ENCODE results near the gene SPEG. TPM values are rescaled to one million over a fixed set of nuclear protein-coding genes. Genes with fewer than 3 reads are reported as not detected.

SPEG gene
- polyA plus RNA-seq, 3 donors: not detected

DNA sequence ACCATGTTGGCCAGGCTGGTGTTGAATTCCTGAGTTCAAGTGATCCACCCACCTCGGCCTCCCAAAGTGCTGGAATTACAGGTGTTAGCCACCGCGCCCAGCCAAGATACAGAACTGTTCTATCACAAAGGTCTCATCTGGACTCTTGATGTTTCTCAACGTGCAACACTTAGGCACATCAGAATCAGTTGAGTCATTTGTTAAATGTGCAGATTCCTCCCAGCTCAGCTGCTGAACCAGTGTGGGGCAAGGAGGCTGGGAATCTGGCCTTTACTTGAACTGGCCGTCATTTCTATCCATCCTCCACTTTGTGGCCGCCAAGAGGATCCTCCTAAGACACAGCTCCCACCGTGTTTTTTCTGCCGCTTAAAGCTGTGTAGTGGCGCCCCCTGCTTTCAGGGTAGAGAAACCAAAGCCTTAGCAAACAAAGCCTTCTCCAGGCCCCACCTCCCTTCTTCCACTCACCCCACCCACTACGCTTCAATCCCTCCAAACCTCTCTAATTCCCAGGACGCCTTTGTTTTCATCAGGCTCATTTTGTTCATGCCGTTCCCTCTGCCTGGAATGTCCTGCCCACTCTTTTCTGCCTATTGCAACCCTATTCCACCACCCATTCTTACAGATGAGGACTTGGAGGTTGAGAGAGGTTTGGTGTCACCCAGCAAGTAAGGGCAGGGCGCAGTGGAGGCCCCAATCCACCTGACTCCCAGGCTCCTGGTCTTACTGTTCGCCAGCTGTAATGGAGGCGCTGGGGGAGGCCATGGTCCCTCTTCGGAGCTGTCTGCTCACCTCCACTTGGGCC lies 776 bp upstream of the SPEG start:
- no peak overlapping the region for H3K27ac ChIP-seq (ENCODE audit: low read depth in 1 of 2, low read length in 2 of 2)
- H3K36me3 Mint-ChIP-seq: no peaks in the 10 kb centered on the region
- H3K9me3 Mint-ChIP-seq: peaks cover 0 to 10% (median 0%) of the 10 kb centered on the region in 7 donors
- peak in 1 of 3 donors; percentile 8 for DNase-seq
- no peak overlapping the region for H3K4me2 ChIP-seq (replicated peaks; ENCODE audit: extremely low read depth, low read length, poor library complexity, severe bottlenecking)
- peaks cover 0 to 7% of the 10 kb centered on the region in 2 donors for H3K9me3 ChIP-seq (replicated peaks in 1 of 2; ENCODE audit: control insufficient read depth in 1 of 2, insufficient read depth in 1 of 2, low read length in 2 of 2)
- peak overlapping the region in 1 of 2 donors; percentile 63 for H3K4me3 Mint-ChIP-seq
- 73% methylated on average over 11 of the region's 16 CpGs for WGBS (ENCODE audit: insufficient coverage)
- no peak overlapping the region for H3K9ac ChIP-seq (ENCODE audit: insufficient read depth, low read length, poor library complexity, severe bottlenecking)
- intact Hi-C loops (cut with micrococcal nuclease): no loop called here
- no peak overlapping the region for H3K27ac Mint-ChIP-seq
- H3K4me3 ChIP-seq (replicated peaks in 1 of 3; ENCODE audit: low read depth in 2 of 3, low read length in 3 of 3): no peak overlapping the region
- peaks cover 6 to 42% (median 32%) of the 10 kb centered on the region in 3 donors for H3K27me3 Mint-ChIP-seq (ENCODE audit: low read depth in 3 of 3)
- no peak overlapping the region for H2AFZ ChIP-seq (ENCODE audit: insufficient read depth, low read depth, low read length, poor library complexity, severe bottlenecking)
- no peaks in the 10 kb centered on the region for H3K36me3 ChIP-seq (replicated peaks in 1 of 2; ENCODE audit: control insufficient read depth in 1 of 2, insufficient read depth in 2 of 2, low read length in 2 of 2)
- no peaks in the 10 kb centered on the region for H3K79me2 ChIP-seq (ENCODE audit: insufficient read depth, low read length)
- peaks cover 17 to 59% of the 10 kb centered on the region in 2 donors for H3K27me3 ChIP-seq (ENCODE audit: control insufficient read depth in 2 of 2, insufficient read depth in 2 of 2, low read length in 2 of 2)
- no peaks in the 10 kb centered on the region for H4K20me1 ChIP-seq (ENCODE audit: insufficient read depth, low read length)
- no peaks in the 10 kb centered on the region for H3K4me1 ChIP-seq (ENCODE audit: control insufficient read depth in 1 of 2, insufficient read depth in 2 of 2, low read length in 2 of 2)
- peak; percentile 41 for TF ChIP-seq CTCF (IDR thresholded peaks at IDR 0.05)
- H3K4me1 Mint-ChIP-seq: no peaks in the 10 kb centered on the region

GRCh38 chr2:219434468-219434717 lies 250 bp upstream of the SPEG start:
- Histone ChIP-seq H3K4me3 (replicated peaks in 1 of 3; ENCODE audit: low read depth in 2 of 3, low read length in 3 of 3) (no peak overlapping the region), H3K9me3 (replicated peaks in 1 of 2; ENCODE audit: control insufficient read depth in 1 of 2, insufficient read depth in 1 of 2, low read length in 2 of 2) (peaks cover 0 to 7% of the 10 kb centered on the region in 2 donors), H3K36me3 (replicated peaks in 1 of 2; ENCODE audit: control insufficient read depth in 1 of 2, insufficient read depth in 2 of 2, low read length in 2 of 2) (no peaks in the 10 kb centered on the region), H3K4me2 (replicated peaks; ENCODE audit: extremely low read depth, low read length, poor library complexity, severe bottlenecking) (no peak overlapping the region), H3K27me3 (ENCODE audit: control insufficient read depth in 2 of 2, insufficient read depth in 2 of 2, low read length in 2 of 2) (peaks cover 17 to 62% of the 10 kb centered on the region in 2 donors), H3K79me2 (ENCODE audit: insufficient read depth, low read length) (no peaks in the 10 kb centered on the region), H3K4me1 (ENCODE audit: control insufficient read depth in 1 of 2, insufficient read depth in 2 of 2, low read length in 2 of 2) (no peaks in the 10 kb centered on the region), H2AFZ (ENCODE audit: insufficient read depth, low read depth, low read length, poor library complexity, severe bottlenecking) (no peak overlapping the region), H3K9ac (ENCODE audit: insufficient read depth, low read length, poor library complexity, severe bottlenecking) (no peak overlapping the region), H3K27ac (ENCODE audit: low read depth in 1 of 2, low read length in 2 of 2) (no peak overlapping the region), H4K20me1 (ENCODE audit: insufficient read depth, low read length) (no peaks in the 10 kb centered on the region)
- Mint-ChIP-seq H3K27ac (no peak overlapping the region), H3K9me3 (peaks cover 0 to 10% (median 0%) of the 10 kb centered on the region in 7 donors), H3K4me1 (no peaks in the 10 kb centered on the region), H3K4me3 (peak overlapping the region in 1 of 2 donors; percentile 63), H3K27me3 (ENCODE audit: low read depth in 3 of 3) (peaks cover 6 to 42% (median 32%) of the 10 kb centered on the region in 3 donors), H3K36me3 (no peaks in the 10 kb centered on the region)
- no peak for TF ChIP-seq CTCF (IDR thresholded peaks at IDR 0.05)
- WGBS (ENCODE audit: insufficient coverage): 78% methylated on average over 2 of the region's 9 CpGs
- no peak for DNase-seq
- intact Hi-C loops (cut with micrococcal nuclease): no loop called here
